ENCODE results near the gene MRTFA.

MRTFA gene

GRCh38 chr22:40432625-40433024 lies 203.9 kb downstream of the MRTFA start:
- no peak overlapping the region for H3K4me3 ChIP-seq (ENCODE audit: low read length in 2 of 2)
- H3K9me3 ChIP-seq (replicated peaks in 1 of 2; ENCODE audit: control insufficient read depth in 2 of 2, insufficient read depth in 1 of 2, low read depth in 1 of 2, low read length in 2 of 2), result no peaks in the 10 kb centered on the region
- H2BK5ac ChIP-seq (ENCODE audit: low read length), result no peak overlapping the region
- no peak overlapping the region for H3K23ac ChIP-seq (ENCODE audit: low read depth, low read length, poor library complexity)
- no peak overlapping the region for H3K4ac ChIP-seq (ENCODE audit: low read length)
- no peak overlapping the region for H2BK15ac ChIP-seq (ENCODE audit: low read length)
- no peak overlapping the region for H3K9ac ChIP-seq (ENCODE audit: low read depth, low read length, poor library complexity)
- DNase-seq (ENCODE audit: low spot score), result no peak
- peaks cover 15 to 35% of the 10 kb centered on the region in 2 donors for H3K36me3 ChIP-seq (replicated peaks in 1 of 2; ENCODE audit: control insufficient read depth in 2 of 2, insufficient read depth in 2 of 2, low read length in 2 of 2)
- no peak overlapping the region for H3K18ac ChIP-seq (ENCODE audit: low read length)
- H3K27me3 ChIP-seq (ENCODE audit: control insufficient read depth in 3 of 3, insufficient read depth in 3 of 3, low read depth in 1 of 3, low read length in 3 of 3), result no peaks in the 10 kb centered on the region
- no peak overlapping the region for H3K4me2 ChIP-seq (ENCODE audit: insufficient read depth, low read length, poor library complexity, severe bottlenecking)
- no peak overlapping the region for H4K91ac ChIP-seq (ENCODE audit: low read depth, low read length, poor library complexity)
- WGBS, 2 donors (ENCODE audit: extremely low coverage in 2 of 2, insufficient read length in 2 of 2, insufficient replicate concordance in 1 of 2), result no CpG with 5 or more reads among the region's 2 CpGs
- H3K79me1 ChIP-seq (ENCODE audit: low read depth, low read length), result peaks cover 2% of the 10 kb centered on the region
- no peak overlapping the region for H2AFZ ChIP-seq (ENCODE audit: low read length)
- H3K14ac ChIP-seq (ENCODE audit: low read length), result no peak overlapping the region
- H2AK5ac ChIP-seq (ENCODE audit: low read depth, low read length), result no peak overlapping the region
- H3K27ac ChIP-seq (replicated peaks; ENCODE audit: low read length), result no peak overlapping the region
- H2BK120ac ChIP-seq (ENCODE audit: low read depth, low read length), result no peak overlapping the region
- H4K8ac ChIP-seq (ENCODE audit: low read depth, low read length), result no peak overlapping the region
- H3K4me1 ChIP-seq (ENCODE audit: control insufficient read depth in 2 of 2, insufficient read depth in 1 of 2, low read depth in 1 of 2, low read length in 2 of 2), result no peaks in the 10 kb centered on the region
- no peak overlapping the region for H2BK12ac ChIP-seq (ENCODE audit: low read length)

DNA sequence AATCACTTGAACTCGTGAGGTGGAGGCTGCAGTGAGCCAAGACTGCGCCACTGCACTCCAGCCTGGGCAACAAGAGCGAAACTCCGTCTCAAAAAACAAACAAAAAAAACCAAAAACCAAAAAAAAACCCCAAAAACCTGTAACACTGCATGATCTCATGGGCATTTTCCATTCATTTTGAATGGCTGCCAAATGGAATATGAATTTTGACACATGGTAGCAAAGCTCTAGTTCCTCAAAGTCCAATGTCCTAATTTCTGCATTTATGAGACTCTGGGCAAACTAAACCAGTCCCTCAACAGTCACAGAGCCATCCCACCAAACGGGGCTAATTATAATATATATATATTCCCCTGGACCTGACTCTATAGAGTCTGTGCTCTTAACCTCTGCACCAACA lies 204.4 kb downstream of the MRTFA start:
- no peak for DNase-seq (ENCODE audit: low spot score)
- H3K36me3 ChIP-seq (replicated peaks in 1 of 2; ENCODE audit: control insufficient read depth in 2 of 2, insufficient read depth in 2 of 2, low read length in 2 of 2), result peaks cover 15 to 38% of the 10 kb centered on the region in 2 donors
- H3K4me1 ChIP-seq (ENCODE audit: control insufficient read depth in 2 of 2, insufficient read depth in 1 of 2, low read depth in 1 of 2, low read length in 2 of 2), result no peaks in the 10 kb centered on the region
- WGBS, 2 donors (ENCODE audit: extremely low coverage in 2 of 2, insufficient read length in 2 of 2, insufficient replicate concordance in 1 of 2), result no CpG with 5 or more reads among the region's 5 CpGs
- no peak overlapping the region for H2AFZ ChIP-seq (ENCODE audit: low read length)
- H2BK15ac ChIP-seq (ENCODE audit: low read length), result no peak overlapping the region
- H3K4me2 ChIP-seq (ENCODE audit: insufficient read depth, low read length, poor library complexity, severe bottlenecking), result no peak overlapping the region
- H3K4me3 ChIP-seq (ENCODE audit: low read length in 2 of 2), result no peak overlapping the region
- no peak overlapping the region for H3K27ac ChIP-seq (replicated peaks; ENCODE audit: low read length)
- H4K8ac ChIP-seq (ENCODE audit: low read depth, low read length), result no peak overlapping the region
- no peak overlapping the region for H4K91ac ChIP-seq (ENCODE audit: low read depth, low read length, poor library complexity)
- no peak overlapping the region for H3K18ac ChIP-seq (ENCODE audit: low read length)
- no peak overlapping the region for H3K23ac ChIP-seq (ENCODE audit: low read depth, low read length, poor library complexity)
- H2BK12ac ChIP-seq (ENCODE audit: low read length), result no peak overlapping the region
- H3K14ac ChIP-seq (ENCODE audit: low read length), result no peak overlapping the region
- H3K9ac ChIP-seq (ENCODE audit: low read depth, low read length, poor library complexity), result no peak overlapping the region
- no peak overlapping the region for H2BK120ac ChIP-seq (ENCODE audit: low read depth, low read length)
- H3K27me3 ChIP-seq (ENCODE audit: control insufficient read depth in 3 of 3, insufficient read depth in 3 of 3, low read depth in 1 of 3, low read length in 3 of 3), result no peaks in the 10 kb centered on the region
- H3K4ac ChIP-seq (ENCODE audit: low read length), result no peak overlapping the region
- H3K9me3 ChIP-seq (replicated peaks in 1 of 2; ENCODE audit: control insufficient read depth in 2 of 2, insufficient read depth in 1 of 2, low read depth in 1 of 2, low read length in 2 of 2), result no peaks in the 10 kb centered on the region
- H3K79me1 ChIP-seq (ENCODE audit: low read depth, low read length), result peaks cover 2% of the 10 kb centered on the region
- H2AK5ac ChIP-seq (ENCODE audit: low read depth, low read length), result no peak overlapping the region
- no peak overlapping the region for H2BK5ac ChIP-seq (ENCODE audit: low read length)

GRCh38 chr22:40430991-40431390 lies 205.5 kb downstream of the MRTFA start:
- Histone ChIP-seq H3K14ac (ENCODE audit: low read length) (no peak overlapping the region), H2BK120ac (ENCODE audit: low read depth, low read length) (no peak overlapping the region), H3K79me1 (ENCODE audit: low read depth, low read length) (peaks cover under 1% of the 10 kb centered on the region), H2AK5ac (ENCODE audit: low read depth, low read length) (no peak overlapping the region), H3K36me3 (replicated peaks in 1 of 2; ENCODE audit: control insufficient read depth in 2 of 2, insufficient read depth in 2 of 2, low read length in 2 of 2) (peaks cover 15 to 48% of the 10 kb centered on the region in 2 donors), H2BK15ac (ENCODE audit: low read length) (no peak overlapping the region), H2BK12ac (ENCODE audit: low read length) (no peak overlapping the region), H3K27me3 (ENCODE audit: control insufficient read depth in 3 of 3, insufficient read depth in 3 of 3, low read depth in 1 of 3, low read length in 3 of 3) (no peaks in the 10 kb centered on the region), H3K4me2 (ENCODE audit: insufficient read depth, low read length, poor library complexity, severe bottlenecking) (no peak overlapping the region), H3K23ac (ENCODE audit: low read depth, low read length, poor library complexity) (no peak overlapping the region), H3K9me3 (replicated peaks in 1 of 2; ENCODE audit: control insufficient read depth in 2 of 2, insufficient read depth in 1 of 2, low read depth in 1 of 2, low read length in 2 of 2) (no peaks in the 10 kb centered on the region), H4K91ac (ENCODE audit: low read depth, low read length, poor library complexity) (no peak overlapping the region), H3K4me3 (ENCODE audit: low read length in 2 of 2) (no peak overlapping the region), H3K27ac (replicated peaks; ENCODE audit: low read length) (no peak overlapping the region), H3K4ac (ENCODE audit: low read length) (no peak overlapping the region), H2BK5ac (ENCODE audit: low read length) (no peak overlapping the region), H3K4me1 (ENCODE audit: control insufficient read depth in 2 of 2, insufficient read depth in 1 of 2, low read depth in 1 of 2, low read length in 2 of 2) (no peaks in the 10 kb centered on the region), H4K8ac (ENCODE audit: low read depth, low read length) (no peak overlapping the region), H3K18ac (ENCODE audit: low read length) (no peak overlapping the region), H3K9ac (ENCODE audit: low read depth, low read length, poor library complexity) (no peak overlapping the region), H2AFZ (ENCODE audit: low read length) (no peak overlapping the region)
- DNase-seq (ENCODE audit: low spot score), result no peak
- no CpG with 5 or more reads among the region's 4 CpGs for WGBS, 2 donors (ENCODE audit: extremely low coverage in 2 of 2, insufficient read length in 2 of 2, insufficient replicate concordance in 1 of 2)

- Histone ChIP-seq H3K23ac (ENCODE audit: low read depth, low read length, poor library complexity) (no peak overlapping the region), H3K14ac (ENCODE audit: low read length) (no peak overlapping the region), H2AFZ (ENCODE audit: low read length) (no peak overlapping the region), H2BK120ac (ENCODE audit: low read depth, low read length) (no peak overlapping the region), H4K8ac (ENCODE audit: low read depth, low read length) (no peak overlapping the region), H2AK5ac (ENCODE audit: low read depth, low read length) (no peak overlapping the region), H4K91ac (ENCODE audit: low read depth, low read length, poor library complexity) (no peak overlapping the region), H3K9ac (ENCODE audit: low read depth, low read length, poor library complexity) (no peak overlapping the region), H3K4me2 (ENCODE audit: insufficient read depth, low read length, poor library complexity, severe bottlenecking) (no peak overlapping the region), H3K79me1 (ENCODE audit: low read depth, low read length) (peaks cover 3% of the 10 kb centered on the region), H3K9me3 (replicated peaks in 1 of 2; ENCODE audit: control insufficient read depth in 2 of 2, insufficient read depth in 1 of 2, low read depth in 1 of 2, low read length in 2 of 2) (no peaks in the 10 kb centered on the region), H2BK12ac (ENCODE audit: low read length) (no peak overlapping the region), H3K18ac (ENCODE audit: low read length) (no peak overlapping the region), H3K4me1 (ENCODE audit: control insufficient read depth in 2 of 2, insufficient read depth in 1 of 2, low read depth in 1 of 2, low read length in 2 of 2) (no peaks in the 10 kb centered on the region), H2BK5ac (ENCODE audit: low read length) (no peak overlapping the region), H3K4ac (ENCODE audit: low read length) (no peak overlapping the region), H3K27ac (replicated peaks; ENCODE audit: low read length) (no peak overlapping the region), H2BK15ac (ENCODE audit: low read length) (no peak overlapping the region), H3K27me3 (ENCODE audit: control insufficient read depth in 3 of 3, insufficient read depth in 3 of 3, low read depth in 1 of 3, low read length in 3 of 3) (no peaks in the 10 kb centered on the region), H3K4me3 (ENCODE audit: low read length in 2 of 2) (no peak overlapping the region), H3K36me3 (replicated peaks in 1 of 2; ENCODE audit: control insufficient read depth in 2 of 2, insufficient read depth in 2 of 2, low read length in 2 of 2) (peaks cover 22 to 63% of the 10 kb centered on the region in 2 donors)
- no CpG with 5 or more reads among the region's 4 CpGs for WGBS, 2 donors (ENCODE audit: extremely low coverage in 2 of 2, insufficient read length in 2 of 2, insufficient replicate concordance in 1 of 2)
- DNase-seq (ENCODE audit: low spot score), result no peak
Observed at GRCh38 chr22:40429481-40429880, 207.0 kb downstream of the MRTFA start.
